Stimulated activated CD8-positive, alpha-beta memory T cell treated with anti-CD3 and anti-CD28 coated beads, Interleukin-4, amount 100 ng/mL, for 4 hours (primary cell): Measurements from ENCODE around the gene NKAIN2.
"Not testable (repeated sequence)": the region's sequence is repeated elsewhere in the genome, so short reads cannot be mapped to it uniquely, and the experiment has no call there.

Experiments used
- DNase-seq, 2 donors: peaks; one replicate each; pipeline ENCODE4 v3.0.0-alpha.2; 2020; ENCODE audit warnings: low read depth in 2 of 2, low spot score in 1 of 2

NKAIN2 gene

GRCh38 chr6:124668028-124668427, 864.4 kb downstream of the NKAIN2 start:
- DNase-seq = no peak

GRCh38 chr6:124669713-124670480, 866.2 kb downstream of the NKAIN2 start:
- DNase-seq = no peak

GRCh38 chr6:124670801-124671200, 867.1 kb downstream of the NKAIN2 start:
- no peak for DNase-seq

- no peak for DNase-seq
Measured at GRCh38 chr6:124671324-124671723, 867.7 kb downstream of the NKAIN2 start.

GRCh38 chr6:124674042-124674441, 870.4 kb downstream of the NKAIN2 start:
- no peak for DNase-seq

GRCh38 chr6:124676033-124676432, 872.4 kb downstream of the NKAIN2 start:
- DNase-seq = no peak

GRCh38 chr6:124677874-124678273, 874.2 kb downstream of the NKAIN2 start:
- no peak for DNase-seq

- DNase-seq = no peak
Measured at GRCh38 chr6:124679387-124679786, 875.7 kb downstream of the NKAIN2 start.

- DNase-seq = no peak
Measured at GRCh38 chr6:124682751-124683150, 879.1 kb downstream of the NKAIN2 start.

GRCh38 chr6:124683507-124683906, 879.8 kb downstream of the NKAIN2 start:
- DNase-seq = no peak

- DNase-seq = no peak
Measured at GRCh38 chr6:124684621-124685020, 881.0 kb downstream of the NKAIN2 start.

- no peak for DNase-seq
Measured at GRCh38 chr6:124688369-124688768, 884.7 kb downstream of the NKAIN2 start.

GRCh38 chr6:124694139-124694705, 890.6 kb downstream of the NKAIN2 start:
- DNase-seq = no peak

GRCh38 chr6:124699038-124699437, 895.4 kb downstream of the NKAIN2 start:
- DNase-seq = no peak

GRCh38 chr6:124703541-124703940, 899.9 kb downstream of the NKAIN2 start:
- no peak for DNase-seq

GRCh38 chr6:124712532-124712931, 908.9 kb downstream of the NKAIN2 start:
- not testable (repeated sequence) for DNase-seq

GRCh38 chr6:124714728-124715127, 911.1 kb downstream of the NKAIN2 start:
- no peak for DNase-seq

- DNase-seq = no peak
Measured at GRCh38 chr6:124719913-124720312, 916.2 kb downstream of the NKAIN2 start.

GRCh38 chr6:124721331-124721730, 917.7 kb downstream of the NKAIN2 start:
- DNase-seq = no peak

GRCh38 chr6:124722141-124722878, 918.6 kb downstream of the NKAIN2 start:
- DNase-seq = no peak

GRCh38 chr6:124723671-124724070, 920.0 kb downstream of the NKAIN2 start:
- DNase-seq = no peak

- not testable (repeated sequence) for DNase-seq
Measured at GRCh38 chr6:124737804-124738203, 934.1 kb downstream of the NKAIN2 start.
